Measurements from ENCODE around the gene IL17D. TPM values are rescaled to one million over a fixed set of nuclear protein-coding genes. Genes with fewer than 3 reads are reported as not detected.
"Not testable (repeated sequence)": the region's sequence is repeated elsewhere in the genome, so short reads cannot be mapped to it uniquely, and the experiment has no call there.

The IL17D gene
- total RNA-seq, 1 donor from 2014 or later = 1.3 TPM

DNA sequence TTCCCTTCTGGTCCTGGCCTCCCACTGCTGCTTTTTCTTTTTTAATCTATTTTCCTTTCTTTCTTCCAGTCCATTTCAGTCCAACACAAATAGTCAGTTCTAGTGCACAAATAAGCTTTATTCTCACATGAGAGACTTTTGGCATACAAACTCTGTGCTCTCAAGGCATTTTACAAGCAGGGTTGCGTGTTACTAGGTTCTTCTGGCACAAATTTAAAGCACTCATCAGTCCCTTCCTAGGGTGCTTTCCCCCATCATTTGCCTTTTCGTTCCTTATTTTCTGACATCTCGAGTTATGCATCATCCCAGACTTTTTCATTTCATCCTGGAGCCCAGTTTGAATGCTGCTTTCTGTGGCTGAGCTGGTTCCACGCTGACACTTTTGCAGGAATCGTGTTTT lies 29.8 kb upstream of the IL17D start:
- no peaks in the 10 kb centered on the region for H3K36me3 Mint-ChIP-seq (ENCODE audit: unreplicated experiment)
- H3K27ac Mint-ChIP-seq (ENCODE audit: unreplicated experiment) = no peak overlapping the region
- H3K9me3 Mint-ChIP-seq (ENCODE audit: unreplicated experiment) = no peaks in the 10 kb centered on the region
- no peak overlapping the region for H3K4me3 Mint-ChIP-seq (ENCODE audit: unreplicated experiment)
- no peaks in the 10 kb centered on the region for H3K4me1 Mint-ChIP-seq (ENCODE audit: low read depth, unreplicated experiment)
- H3K27me3 Mint-ChIP-seq (ENCODE audit: unreplicated experiment) = no peaks in the 10 kb centered on the region
- DNase-seq = no peak
- TF ChIP-seq, protein P1, sequence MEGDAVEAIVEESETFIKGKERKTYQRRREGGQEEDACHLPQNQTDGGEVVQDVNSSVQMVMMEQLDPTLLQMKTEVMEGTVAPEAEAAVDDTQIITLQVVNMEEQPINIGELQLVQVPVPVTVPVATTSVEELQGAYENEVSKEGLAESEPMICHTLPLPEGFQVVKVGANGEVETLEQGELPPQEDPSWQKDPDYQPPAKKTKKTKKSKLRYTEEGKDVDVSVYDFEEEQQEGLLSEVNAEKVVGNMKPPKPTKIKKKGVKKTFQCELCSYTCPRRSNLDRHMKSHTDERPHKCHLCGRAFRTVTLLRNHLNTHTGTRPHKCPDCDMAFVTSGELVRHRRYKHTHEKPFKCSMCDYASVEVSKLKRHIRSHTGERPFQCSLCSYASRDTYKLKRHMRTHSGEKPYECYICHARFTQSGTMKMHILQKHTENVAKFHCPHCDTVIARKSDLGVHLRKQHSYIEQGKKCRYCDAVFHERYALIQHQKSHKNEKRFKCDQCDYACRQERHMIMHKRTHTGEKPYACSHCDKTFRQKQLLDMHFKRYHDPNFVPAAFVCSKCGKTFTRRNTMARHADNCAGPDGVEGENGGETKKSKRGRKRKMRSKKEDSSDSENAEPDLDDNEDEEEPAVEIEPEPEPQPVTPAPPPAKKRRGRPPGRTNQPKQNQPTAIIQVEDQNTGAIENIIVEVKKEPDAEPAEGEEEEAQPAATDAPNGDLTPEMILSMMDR (IDR thresholded peaks at IDR 0.05; ENCODE audit: partially characterized antibody, unreplicated experiment) = no peak

DNA sequence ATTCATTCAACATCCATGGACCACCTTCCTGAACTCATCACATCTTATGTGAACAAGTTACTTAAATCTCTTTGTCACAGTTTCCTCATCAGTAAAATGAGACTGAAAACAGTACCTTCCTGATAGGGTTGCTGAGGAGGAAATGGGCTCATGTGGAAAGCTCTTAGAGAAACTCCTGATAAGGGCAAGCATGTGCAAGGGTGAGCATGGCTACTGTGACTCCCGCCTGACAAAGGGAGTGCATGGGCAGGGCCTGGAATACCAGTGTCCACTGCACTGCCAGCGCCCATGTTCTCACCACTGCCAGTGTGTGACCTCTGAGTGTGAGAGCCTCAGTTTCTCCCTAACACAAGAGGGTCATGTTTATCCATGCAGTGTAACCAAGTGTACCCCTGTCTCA lies 27.3 kb upstream of the IL17D start:
- Mint-ChIP-seq H3K4me1 (ENCODE audit: low read depth, unreplicated experiment) (peaks cover 1% of the 10 kb centered on the region), H3K36me3 (ENCODE audit: unreplicated experiment) (no peaks in the 10 kb centered on the region), H3K4me3 (ENCODE audit: unreplicated experiment) (no peak overlapping the region), H3K27me3 (ENCODE audit: unreplicated experiment) (no peaks in the 10 kb centered on the region), H3K27ac (ENCODE audit: unreplicated experiment) (no peak overlapping the region), H3K9me3 (ENCODE audit: unreplicated experiment) (no peaks in the 10 kb centered on the region)
- TF ChIP-seq, protein P1 (IDR thresholded peaks at IDR 0.05; ENCODE audit: partially characterized antibody, unreplicated experiment) = no peak
- DNase-seq = no peak

DNA sequence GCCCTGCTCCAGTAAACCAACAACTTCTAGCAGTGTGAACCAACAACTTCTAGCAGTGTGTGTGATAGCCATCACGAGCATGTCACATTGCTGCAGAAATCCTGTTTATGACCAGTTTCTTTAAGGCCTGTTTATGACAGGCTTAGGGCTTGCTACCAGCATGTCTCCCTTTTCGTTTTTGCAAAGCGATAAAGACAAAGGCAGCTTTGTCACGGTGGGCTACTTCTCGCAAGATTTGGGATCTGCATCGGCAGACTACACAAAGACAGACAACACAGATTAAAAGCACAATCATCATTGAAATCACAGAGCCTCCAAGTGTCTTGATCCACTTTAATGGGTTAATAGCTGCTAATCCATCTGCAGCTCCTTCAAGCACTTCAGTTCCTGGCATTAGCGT lies 24.9 kb upstream of the IL17D start:
- not testable (repeated sequence) for DNase-seq; H3K9me3 Mint-ChIP-seq (ENCODE audit: unreplicated experiment); H3K4me3 Mint-ChIP-seq (ENCODE audit: unreplicated experiment); H3K27me3 Mint-ChIP-seq (ENCODE audit: unreplicated experiment); H3K27ac Mint-ChIP-seq (ENCODE audit: unreplicated experiment); H3K4me1 Mint-ChIP-seq (ENCODE audit: low read depth, unreplicated experiment); H3K36me3 Mint-ChIP-seq (ENCODE audit: unreplicated experiment)

DNA sequence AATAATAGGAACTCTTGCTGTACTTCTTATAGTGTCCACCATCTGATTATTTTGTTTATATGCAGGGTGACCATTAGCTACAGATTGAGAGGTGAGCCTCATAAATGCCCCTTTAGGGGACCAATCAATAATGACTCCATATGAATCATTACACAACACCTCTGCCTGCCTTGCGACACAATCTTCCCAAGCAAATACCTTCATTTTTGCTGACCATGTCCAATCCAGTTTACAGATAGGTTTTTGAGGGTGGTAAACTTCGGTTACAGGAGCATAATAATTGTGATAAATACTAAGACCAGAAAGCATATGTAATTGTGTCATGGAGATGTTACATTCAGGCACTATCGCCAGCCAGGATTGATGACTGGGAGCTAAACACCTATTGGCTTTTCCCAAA lies 23.6 kb upstream of the IL17D start:
- Mint-ChIP-seq H3K27ac (ENCODE audit: unreplicated experiment) (no peak overlapping the region), H3K4me3 (ENCODE audit: unreplicated experiment) (no peak overlapping the region), H3K36me3 (ENCODE audit: unreplicated experiment) (no peaks in the 10 kb centered on the region), H3K9me3 (ENCODE audit: unreplicated experiment) (no peaks in the 10 kb centered on the region), H3K27me3 (ENCODE audit: unreplicated experiment) (peaks cover 7% of the 10 kb centered on the region), H3K4me1 (ENCODE audit: low read depth, unreplicated experiment) (peaks cover 3% of the 10 kb centered on the region)
- DNase-seq = no peak
- TF ChIP-seq, protein P1 (IDR thresholded peaks at IDR 0.05; ENCODE audit: partially characterized antibody, unreplicated experiment) = no peak

DNA sequence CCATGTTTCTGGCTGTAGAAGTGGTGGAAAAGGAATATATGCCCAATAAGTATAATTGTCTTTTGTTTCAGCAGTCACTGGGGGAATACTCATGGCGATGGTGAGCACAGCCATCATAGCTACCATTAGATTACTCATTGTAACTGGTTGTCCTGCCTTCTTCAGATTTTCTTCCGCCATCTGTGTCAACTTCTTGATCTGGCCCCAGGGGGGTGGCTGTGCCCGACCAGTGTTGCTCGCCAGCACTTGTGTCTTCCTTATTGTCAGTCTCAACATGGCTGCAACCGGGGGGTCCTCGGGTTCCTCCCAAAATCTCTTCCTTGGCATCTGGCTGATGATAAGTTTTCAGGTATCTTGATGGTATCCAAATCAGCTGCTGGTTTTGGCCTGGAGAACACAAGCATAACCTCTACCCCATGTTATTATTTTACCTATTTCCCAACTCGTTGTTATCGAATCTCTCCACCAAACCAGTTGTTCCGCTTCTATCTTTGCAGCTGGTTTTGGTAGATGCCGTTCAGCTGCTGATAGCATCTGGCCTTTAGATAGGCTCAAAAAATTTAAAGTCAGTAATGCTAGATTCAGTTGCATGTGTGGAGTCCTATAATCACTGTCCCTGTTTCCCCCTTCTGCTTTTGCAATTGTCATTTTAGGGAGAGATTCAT lies 23.0 kb upstream of the IL17D start:
- Mint-ChIP-seq H3K9me3 (ENCODE audit: unreplicated experiment) (no peaks in the 10 kb centered on the region), H3K4me3 (ENCODE audit: unreplicated experiment) (no peak overlapping the region), H3K36me3 (ENCODE audit: unreplicated experiment) (no peaks in the 10 kb centered on the region), H3K27ac (ENCODE audit: unreplicated experiment) (no peak overlapping the region), H3K27me3 (ENCODE audit: unreplicated experiment) (peaks cover 7% of the 10 kb centered on the region), H3K4me1 (ENCODE audit: low read depth, unreplicated experiment) (peaks cover 9% of the 10 kb centered on the region)
- no peak for DNase-seq
- TF ChIP-seq, protein P1 (IDR thresholded peaks at IDR 0.05; ENCODE audit: partially characterized antibody, unreplicated experiment) = no peak

DNA sequence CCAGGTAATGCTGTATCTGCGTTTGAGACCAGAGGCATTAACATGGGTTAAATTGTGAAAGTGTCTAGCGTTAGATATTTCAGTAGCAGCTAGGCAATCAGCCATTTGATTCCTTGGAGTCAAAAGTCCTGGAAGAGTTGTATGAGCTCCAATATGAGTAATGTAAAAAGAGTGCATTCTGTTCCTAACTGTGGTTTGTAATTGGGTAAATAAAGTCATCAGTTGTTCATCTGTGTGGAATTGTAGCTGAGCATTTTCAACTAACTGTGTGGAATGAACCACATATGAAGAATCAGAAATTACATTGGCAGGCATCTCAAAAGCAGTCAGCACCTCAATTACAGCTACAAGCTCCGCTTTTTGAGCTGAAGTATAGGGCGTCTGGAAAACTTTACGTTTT lies 22.0 kb upstream of the IL17D start:
- not testable (repeated sequence) for H3K4me3 Mint-ChIP-seq (ENCODE audit: unreplicated experiment); H3K4me1 Mint-ChIP-seq (ENCODE audit: low read depth, unreplicated experiment); DNase-seq; H3K27me3 Mint-ChIP-seq (ENCODE audit: unreplicated experiment); H3K9me3 Mint-ChIP-seq (ENCODE audit: unreplicated experiment); H3K36me3 Mint-ChIP-seq (ENCODE audit: unreplicated experiment); H3K27ac Mint-ChIP-seq (ENCODE audit: unreplicated experiment)
